Nephron progenitor cell (in vitro differentiated cells): ENCODE data around the gene LRRC41.
A peak's percentile ranks its signal among the peaks of the same experiment; 100 is the strongest.

ENCODE experiments used
- DNase-seq: peaks from one replicate; pipeline ENCODE4 v3.0.0; 2021
- H3K27ac Mint-ChIP-seq: 2 replicates; pipeline ENCODE4 v1.8.0; 2021; ENCODE audit warnings: mild to moderate bottlenecking, moderate library complexity, mixed read lengths
- H3K27me3 Mint-ChIP-seq: 2 replicates; pipeline ENCODE4 v1.8.0; 2021; ENCODE audit warnings: mild to moderate bottlenecking, low read depth, mixed read lengths; ENCODE audit not compliant: poor library complexity
- H3K36me3 Mint-ChIP-seq: 2 replicates; pipeline ENCODE4 v1.8.0; 2021; ENCODE audit warnings: low read depth, mixed read lengths
- H3K4me1 Mint-ChIP-seq: 2 replicates; pipeline ENCODE4 v1.8.0; 2021; ENCODE audit warnings: mixed read lengths
- H3K4me3 Mint-ChIP-seq: 2 replicates; pipeline ENCODE4 v1.8.0; 2021; ENCODE audit warnings: mild to moderate bottlenecking, moderate library complexity, mixed read lengths
- H3K9me3 Mint-ChIP-seq: 2 replicates; pipeline ENCODE4 v1.8.0; 2021; ENCODE audit warnings: mild to moderate bottlenecking, moderate library complexity, mixed read lengths
- CTCF ChIP-seq: fragments of 200-600 bp; sonication (generic); IDR thresholded peaks from 2 replicates; pipeline ENCODE4 v1.5.0; 2021; ENCODE audit warnings: antibody characterized with exemption

LRRC41 gene

GRCh38 chr1:46284597-46285564 is 18.5 kb downstream of the LRRC41 start:
- no peak for TF ChIP-seq CTCF
- peak overlapping the region; percentile 33 for H3K27ac Mint-ChIP-seq
- peaks cover 81% of the 10 kb centered on the region for H3K36me3 Mint-ChIP-seq
- H3K4me3 Mint-ChIP-seq: no peak overlapping the region
- no peak for DNase-seq
- H3K4me1 Mint-ChIP-seq: peaks cover 6% of the 10 kb centered on the region
- no peaks in the 10 kb centered on the region for H3K27me3 Mint-ChIP-seq
- H3K9me3 Mint-ChIP-seq: no peaks in the 10 kb centered on the region

GRCh38 chr1:46284058-46284457 is 19.4 kb downstream of the LRRC41 start:
- Mint-ChIP-seq H3K36me3 (peaks cover 73% of the 10 kb centered on the region), H3K4me1 (peaks cover 6% of the 10 kb centered on the region), H3K9me3 (no peaks in the 10 kb centered on the region), H3K27me3 (no peaks in the 10 kb centered on the region), H3K4me3 (no peak overlapping the region), H3K27ac (peak overlapping the region; percentile 91)
- no peak for TF ChIP-seq CTCF
- no peak for DNase-seq

- Mint-ChIP-seq H3K4me3 (no peak overlapping the region), H3K36me3 (peaks cover 66% of the 10 kb centered on the region), H3K27ac (peak overlapping the region; percentile 81), H3K9me3 (no peaks in the 10 kb centered on the region), H3K27me3 (no peaks in the 10 kb centered on the region), H3K4me1 (peaks cover 6% of the 10 kb centered on the region)
- DNase-seq: no peak
- TF ChIP-seq CTCF: no peak
Measured at GRCh38 chr1:46281021-46281420, 22.4 kb downstream of the LRRC41 start.

GRCh38 chr1:46280092-46280491 is 23.3 kb downstream of the LRRC41 start:
- peaks cover 13% of the 10 kb centered on the region for H3K4me1 Mint-ChIP-seq
- no peaks in the 10 kb centered on the region for H3K27me3 Mint-ChIP-seq
- no peak for DNase-seq
- peaks cover 71% of the 10 kb centered on the region for H3K36me3 Mint-ChIP-seq
- no peak for TF ChIP-seq CTCF
- H3K27ac Mint-ChIP-seq: no peak overlapping the region
- no peak overlapping the region for H3K4me3 Mint-ChIP-seq
- no peaks in the 10 kb centered on the region for H3K9me3 Mint-ChIP-seq

- TF ChIP-seq CTCF: no peak
- Mint-ChIP-seq H3K9me3 (no peaks in the 10 kb centered on the region), H3K4me3 (no peak overlapping the region), H3K4me1 (peaks cover 21% of the 10 kb centered on the region), H3K27me3 (no peaks in the 10 kb centered on the region), H3K27ac (peak overlapping the region; percentile 93), H3K36me3 (peaks cover 71% of the 10 kb centered on the region)
- DNase-seq: no peak
Measured at GRCh38 chr1:46278807-46279206, 24.6 kb downstream of the LRRC41 start.
